Activated CD4-positive, alpha-beta T cell treated with anti-CD3 and anti-CD28 coated beads, Interleukin-2, amount 10 ng/mL, durations not matched to agents 24 days and 14 days (primary cell): ENCODE data around the gene CHCHD6. TPM values are rescaled to one million over a fixed set of nuclear protein-coding genes. Genes with fewer than 3 reads are reported as not detected.

Experiments
- DNase-seq: peaks from one replicate; pipeline ENCODE4 v3.0.0; 2022
- H3K27ac Mint-ChIP-seq: one replicate; pipeline ENCODE4 v1.8.0; 2022; ENCODE audit warnings: mild to moderate bottlenecking, mixed read lengths
- H3K27me3 Mint-ChIP-seq: one replicate; pipeline ENCODE4 v1.8.0; 2022; ENCODE audit warnings: mixed read lengths
- H3K36me3 Mint-ChIP-seq: one replicate; pipeline ENCODE4 v1.8.0; 2022; ENCODE audit warnings: low read depth, mild to moderate bottlenecking, mixed read lengths
- H3K4me1 Mint-ChIP-seq: one replicate; pipeline ENCODE4 v1.8.0; 2021; ENCODE audit warnings: mixed read lengths
- H3K4me3 Mint-ChIP-seq: one replicate; pipeline ENCODE4 v1.8.0; 2022; ENCODE audit warnings: mild to moderate bottlenecking, moderate library complexity, mixed read lengths
- H3K9me3 Mint-ChIP-seq: one replicate; pipeline ENCODE4 v1.8.0; 2021; ENCODE audit warnings: mixed read lengths
- intact Hi-C: fragments of 100-400 bp; cut with micrococcal nuclease; formaldehyde crosslinking; loops from one replicate; pipeline ENCODE4 v1.15.1; 2023
- total RNA-seq: library from RNA; stranded (reverse); gene quantifications from 2 replicates; pipeline ENCODE4 v1.2.3, GENCODE V29; 2022

Gene CHCHD6
- total RNA-seq, 1 donor from 2014 or later: 18.5 TPM

GRCh38 chr3:126665221-126665936 is 38.7 kb upstream of the CHCHD6 start:
- no peak overlapping the region for H3K27ac Mint-ChIP-seq
- no peaks in the 10 kb centered on the region for H3K36me3 Mint-ChIP-seq
- no peak for DNase-seq
- H3K9me3 Mint-ChIP-seq: no peaks in the 10 kb centered on the region
- intact Hi-C loops: no loop called here
- H3K4me3 Mint-ChIP-seq: no peak overlapping the region
- H3K4me1 Mint-ChIP-seq: no peaks in the 10 kb centered on the region
- H3K27me3 Mint-ChIP-seq: no peaks in the 10 kb centered on the region

GRCh38 chr3:126665959-126666657 is 37.9 kb upstream of the CHCHD6 start:
- Mint-ChIP-seq H3K27ac (no peak overlapping the region), H3K4me3 (no peak overlapping the region), H3K27me3 (no peaks in the 10 kb centered on the region), H3K9me3 (peaks cover 3% of the 10 kb centered on the region), H3K4me1 (no peaks in the 10 kb centered on the region), H3K36me3 (no peaks in the 10 kb centered on the region)
- DNase-seq: no peak
- intact Hi-C loops: no loop called here

GRCh38 chr3:126666658-126667528 is 37.1 kb upstream of the CHCHD6 start:
- Mint-ChIP-seq H3K4me1 (peaks cover 1% of the 10 kb centered on the region), H3K4me3 (no peak overlapping the region), H3K9me3 (peaks cover 7% of the 10 kb centered on the region), H3K27ac (no peak overlapping the region), H3K36me3 (no peaks in the 10 kb centered on the region), H3K27me3 (no peaks in the 10 kb centered on the region)
- intact Hi-C loops: no loop called here
- DNase-seq: no peak

DNA sequence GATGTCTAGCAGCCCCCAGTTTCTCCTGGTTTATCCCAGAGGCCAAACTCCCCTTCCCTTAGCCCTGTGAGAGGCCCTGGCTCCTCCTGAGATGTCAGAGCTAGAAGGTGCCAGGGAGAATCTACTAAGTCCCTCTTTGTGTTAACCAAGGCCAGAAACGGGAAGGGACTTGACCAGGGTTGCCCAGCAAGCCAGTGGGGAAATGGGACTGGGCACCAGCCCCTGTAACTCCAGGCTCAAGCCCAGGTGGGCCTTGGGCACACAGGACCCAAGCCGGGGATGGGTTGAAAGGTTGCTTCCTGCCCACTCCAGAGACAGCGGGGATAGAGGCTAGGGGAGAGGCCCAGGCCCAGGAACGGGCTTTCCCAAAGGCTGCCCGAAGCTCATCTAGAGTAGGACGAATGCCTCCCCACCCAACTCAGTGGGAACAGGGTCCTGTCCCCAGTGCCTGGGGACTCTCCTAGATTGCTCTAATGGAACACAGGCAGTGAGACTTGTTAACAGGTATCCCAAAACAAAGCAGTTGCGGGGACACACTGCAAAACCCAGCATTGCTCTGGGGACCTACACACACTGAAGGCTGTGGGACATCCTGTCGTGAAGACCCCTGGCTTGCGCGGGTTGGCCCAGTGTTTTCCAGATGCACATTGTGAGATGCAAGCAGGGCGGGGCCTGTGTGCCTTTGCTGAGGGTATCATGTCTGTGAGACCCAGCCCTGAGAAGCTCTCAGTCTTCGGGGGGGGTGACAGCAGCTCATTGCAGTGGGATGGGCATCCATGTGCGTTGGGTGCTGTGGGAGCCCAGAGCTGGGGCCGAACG is 36.2 kb upstream of the CHCHD6 start:
- Mint-ChIP-seq H3K36me3 (no peaks in the 10 kb centered on the region), H3K4me3 (no peak overlapping the region), H3K27me3 (no peaks in the 10 kb centered on the region), H3K27ac (no peak overlapping the region), H3K9me3 (peaks cover 7% of the 10 kb centered on the region), H3K4me1 (peaks cover 1% of the 10 kb centered on the region)
- intact Hi-C loops: no loop called here
- no peak for DNase-seq

DNA sequence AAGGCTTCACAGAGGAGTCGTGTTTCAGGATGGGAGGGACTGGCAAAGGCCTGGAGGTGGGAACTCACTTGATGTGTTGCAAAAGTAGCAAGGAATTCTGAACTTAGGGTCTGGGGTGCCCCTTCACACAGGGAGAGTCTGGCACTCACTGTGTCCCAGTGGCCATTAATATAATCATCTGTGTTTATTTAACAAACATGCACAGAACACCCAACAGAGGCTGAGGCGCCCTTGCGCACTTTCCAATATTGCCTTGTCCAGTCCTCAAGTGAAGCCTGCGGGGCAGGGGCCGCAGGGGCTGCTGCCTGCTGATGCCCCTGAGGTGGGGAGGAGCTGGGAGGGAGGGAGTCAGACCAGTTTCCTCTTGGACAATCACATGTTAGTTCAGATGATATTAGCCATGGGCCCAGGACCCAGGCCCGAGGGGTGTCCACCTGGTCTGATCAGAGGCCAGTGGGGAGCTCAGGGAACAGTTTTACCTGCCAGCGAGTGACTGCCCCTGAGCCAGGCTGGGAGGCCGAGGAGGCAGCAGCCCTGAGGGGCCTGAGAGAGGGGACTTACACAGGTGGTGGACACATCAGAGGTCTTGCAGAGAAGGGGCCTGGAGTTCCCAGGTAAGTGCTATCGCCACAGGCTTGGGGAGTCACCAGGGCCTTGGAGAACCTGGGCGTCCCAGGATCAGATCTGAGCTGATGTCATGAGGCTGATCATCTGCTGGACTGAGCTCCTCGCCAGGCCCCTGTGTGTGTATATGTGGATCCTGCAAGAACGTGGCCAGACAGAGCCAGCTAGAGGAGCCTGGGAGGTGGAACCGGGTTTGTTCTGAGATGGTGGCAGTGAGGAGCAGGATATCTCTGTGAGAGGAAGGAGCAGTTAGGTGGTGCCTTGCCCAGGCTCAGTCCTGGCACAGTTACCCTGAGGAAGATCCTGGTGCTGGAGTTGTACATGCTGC is 35.3 kb upstream of the CHCHD6 start:
- no peaks in the 10 kb centered on the region for H3K36me3 Mint-ChIP-seq
- intact Hi-C loops: no loop called here
- no peak for DNase-seq
- no peak overlapping the region for H3K4me3 Mint-ChIP-seq
- no peaks in the 10 kb centered on the region for H3K27me3 Mint-ChIP-seq
- H3K27ac Mint-ChIP-seq: no peak overlapping the region
- H3K4me1 Mint-ChIP-seq: peaks cover 1% of the 10 kb centered on the region
- peaks cover 7% of the 10 kb centered on the region for H3K9me3 Mint-ChIP-seq

- Mint-ChIP-seq H3K36me3 (no peaks in the 10 kb centered on the region), H3K27ac (no peak overlapping the region), H3K4me3 (no peak overlapping the region), H3K4me1 (peaks cover 1% of the 10 kb centered on the region), H3K9me3 (peaks cover 7% of the 10 kb centered on the region), H3K27me3 (peaks cover 5% of the 10 kb centered on the region)
- intact Hi-C loops: loop anchor here (10.0 kb wide), 1 partner anchor 313 kb away; the partner anchor contains the start of gene PLXNA1
- no peak for DNase-seq
Measured at GRCh38 chr3:126671521-126671920, 32.5 kb upstream of the CHCHD6 start.

DNA sequence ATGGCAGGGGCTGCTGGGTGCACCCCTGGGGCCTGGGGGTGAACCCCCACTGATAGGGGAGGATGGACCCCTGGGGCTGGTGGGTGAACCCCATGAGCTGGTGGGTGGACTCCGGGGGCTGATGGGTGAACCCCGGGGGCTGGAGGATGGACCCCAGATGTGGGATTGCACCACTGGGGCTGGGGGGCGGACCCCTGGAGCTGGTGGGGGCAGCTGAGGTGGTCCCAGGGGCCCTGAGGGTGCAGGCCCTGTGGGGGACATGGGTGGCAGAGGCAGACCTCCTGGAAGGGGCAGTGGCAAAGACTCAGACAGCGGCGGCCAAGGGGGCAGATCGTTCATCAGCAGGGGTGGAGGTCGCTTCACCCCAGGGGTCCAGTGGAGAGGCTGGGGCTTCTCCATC is 31.7 kb upstream of the CHCHD6 start:
- intact Hi-C loops: loop anchor here (10.0 kb wide), 1 partner anchor 312 kb away; the partner anchor contains the start of gene PLXNA1

DNA sequence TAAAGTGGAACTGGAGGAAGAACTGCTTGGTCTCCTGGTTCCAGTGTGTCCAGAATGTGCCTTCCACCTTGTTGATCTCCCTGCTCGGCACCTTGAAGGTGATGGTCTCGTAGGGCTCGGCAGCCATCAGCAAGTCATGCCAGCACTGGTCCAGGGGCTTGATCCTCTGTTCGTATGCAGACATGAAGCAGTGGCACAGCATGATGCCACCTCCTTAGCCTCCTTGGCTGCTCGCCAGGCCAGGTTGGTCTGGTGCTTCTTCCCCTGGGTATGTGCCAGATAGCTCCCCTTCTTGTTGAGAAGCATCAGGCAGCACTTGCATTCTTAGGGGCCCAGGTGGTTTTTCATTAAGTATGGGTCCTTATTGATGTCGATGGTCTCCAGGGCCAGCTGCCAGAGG is 31.3 kb upstream of the CHCHD6 start:
- Mint-ChIP-seq H3K9me3 (peaks cover 7% of the 10 kb centered on the region), H3K4me3 (no peak overlapping the region), H3K4me1 (peaks cover 1% of the 10 kb centered on the region), H3K36me3 (no peaks in the 10 kb centered on the region), H3K27me3 (peaks cover 15% of the 10 kb centered on the region), H3K27ac (no peak overlapping the region)
- DNase-seq: no peak
- intact Hi-C loops: loop anchor here (10.0 kb wide), 1 partner anchor 312 kb away; the partner anchor contains the start of gene PLXNA1

More for the DNA sequence above, 31.7 kb upstream of the CHCHD6 start:
- no peak overlapping the region for H3K27ac Mint-ChIP-seq
- H3K4me3 Mint-ChIP-seq: no peak overlapping the region
- H3K36me3 Mint-ChIP-seq: no peaks in the 10 kb centered on the region
- peaks cover 11% of the 10 kb centered on the region for H3K27me3 Mint-ChIP-seq
- peaks cover 1% of the 10 kb centered on the region for H3K4me1 Mint-ChIP-seq
- peaks cover 7% of the 10 kb centered on the region for H3K9me3 Mint-ChIP-seq
- DNase-seq: no peak

DNA sequence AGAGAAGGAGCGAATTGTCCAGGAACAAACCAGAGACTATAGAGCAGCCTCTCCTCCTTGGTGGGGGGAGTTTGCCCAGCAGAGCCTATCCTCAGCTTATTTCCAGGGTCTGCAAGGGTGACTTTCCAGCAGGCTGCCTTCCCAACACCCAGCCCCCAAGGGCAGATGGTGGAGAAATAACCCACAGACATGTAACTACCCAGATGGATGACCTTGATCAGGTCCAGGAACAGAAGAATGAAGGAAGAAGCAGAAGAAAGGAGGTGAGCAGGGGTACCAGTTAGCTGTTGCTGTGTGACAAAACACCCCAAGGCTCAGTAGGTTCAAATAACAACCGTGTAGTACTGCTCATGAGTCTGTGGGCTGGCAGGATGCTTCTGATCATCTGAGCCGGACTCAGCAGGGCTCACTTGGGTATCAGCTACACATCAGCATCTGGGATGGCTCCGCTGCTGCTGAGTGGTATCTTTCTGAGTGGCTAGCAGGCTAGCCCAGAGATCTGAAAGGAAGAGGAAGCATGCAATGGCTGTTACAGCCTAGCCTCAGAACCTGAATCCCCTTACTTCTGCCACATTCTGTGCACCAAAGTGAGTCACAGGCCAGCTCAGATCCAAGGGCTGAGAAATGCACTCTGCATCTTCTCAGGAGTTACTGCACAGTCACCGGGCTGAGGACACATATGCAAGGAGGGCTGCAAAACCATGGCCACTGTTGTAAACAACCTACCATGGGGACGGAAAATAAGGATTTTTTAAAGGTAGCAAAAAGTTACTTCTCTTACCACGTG is 26.9 kb upstream of the CHCHD6 start:
- intact Hi-C loops: loop anchor here (10.0 kb wide), 1 partner anchor 308 kb away; the partner anchor contains the start of gene PLXNA1
- DNase-seq: no peak
- Mint-ChIP-seq H3K27me3 (peaks cover 19% of the 10 kb centered on the region), H3K9me3 (no peaks in the 10 kb centered on the region), H3K27ac (no peak overlapping the region), H3K4me3 (no peak overlapping the region), H3K36me3 (no peaks in the 10 kb centered on the region), H3K4me1 (peaks cover 3% of the 10 kb centered on the region)

DNA sequence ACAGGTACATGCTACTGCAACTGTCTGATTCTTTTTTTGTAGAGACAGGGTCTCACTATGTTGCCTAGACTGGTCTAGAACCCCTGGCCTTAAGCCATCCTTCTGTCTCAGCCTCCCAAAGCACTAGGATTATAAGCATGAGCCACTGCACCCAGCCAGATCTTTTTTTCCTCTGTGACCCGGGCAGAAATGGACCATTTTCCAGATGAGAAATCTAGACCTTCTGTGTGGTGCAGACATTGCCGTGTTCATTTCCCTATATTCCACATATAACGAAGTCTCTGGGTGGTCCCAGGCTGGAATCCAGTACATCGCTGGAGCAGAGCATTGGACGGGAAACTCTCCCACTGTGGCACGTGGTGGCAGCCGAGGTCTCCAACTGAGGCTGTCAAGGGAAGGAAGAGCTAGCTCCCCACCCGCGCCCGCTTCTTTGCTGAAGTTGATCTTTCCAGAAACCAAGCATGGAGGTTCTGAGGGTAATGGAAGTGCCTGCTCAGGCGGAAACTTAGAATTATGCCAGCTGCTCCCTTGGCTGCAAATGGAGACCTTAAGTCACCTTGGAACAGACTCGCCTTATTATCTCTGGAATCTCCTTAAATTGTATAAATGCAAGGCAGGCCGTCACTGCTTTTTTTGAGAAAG is 26.1 kb upstream of the CHCHD6 start:
- Mint-ChIP-seq H3K4me3 (no peak overlapping the region), H3K27me3 (peaks cover 19% of the 10 kb centered on the region), H3K9me3 (no peaks in the 10 kb centered on the region), H3K27ac (no peak overlapping the region), H3K4me1 (peaks cover 3% of the 10 kb centered on the region), H3K36me3 (no peaks in the 10 kb centered on the region)
- DNase-seq: no peak
- intact Hi-C loops: loop anchor here (10.0 kb wide), 1 partner anchor 307 kb away; the partner anchor contains the start of gene PLXNA1

GRCh38 chr3:126678693-126679317 is 25.2 kb upstream of the CHCHD6 start:
- intact Hi-C loops: loop anchor here (1.0 to 10.0 kb wide), 3 partner anchors 306 to 865 kb away; partner anchors contain the start of gene PLXNA1
- no peak for DNase-seq
- H3K9me3 Mint-ChIP-seq: no peaks in the 10 kb centered on the region
- H3K4me1 Mint-ChIP-seq: peaks cover 3% of the 10 kb centered on the region
- H3K36me3 Mint-ChIP-seq: no peaks in the 10 kb centered on the region
- no peak overlapping the region for H3K4me3 Mint-ChIP-seq
- peaks cover 19% of the 10 kb centered on the region for H3K27me3 Mint-ChIP-seq
- H3K27ac Mint-ChIP-seq: no peak overlapping the region
